Measurements from ENCODE around the gene WDR31. TPM values are rescaled to one million over a fixed set of nuclear protein-coding genes. Genes with fewer than 3 reads are reported as not detected.

Gene WDR31
- total RNA-seq, 1 experiment from 2014 or later = 1.7 TPM

DNA sequence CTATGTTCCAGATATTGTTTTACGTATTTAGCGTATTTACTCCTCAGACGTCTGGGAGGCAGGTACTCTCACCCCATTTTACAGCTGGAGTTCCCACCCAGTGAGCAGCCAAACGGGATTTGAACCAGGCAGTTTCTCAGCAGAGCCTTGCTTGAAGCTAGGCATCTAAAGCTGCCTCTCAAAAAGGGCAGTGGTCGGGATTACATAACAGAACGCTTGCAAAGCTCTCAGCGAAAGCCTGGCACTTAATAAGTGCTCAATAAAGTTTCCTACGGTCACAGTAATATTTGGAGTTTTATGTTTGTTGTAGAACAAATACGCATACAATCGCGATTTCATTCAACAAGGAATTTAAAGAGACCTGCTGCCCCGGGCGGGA lies 9.0 kb upstream of the WDR31 start:
- BruUV-seq (replicated peaks) = no TSS peak
- TF ChIP-seq EZH2phosphoT487 (IDR thresholded peaks at IDR 0.05; ENCODE audit: borderline replicate concordance, low read length) (no peak), EZH2 (IDR thresholded peaks at IDR 0.05; ENCODE audit: low read length, unreplicated experiment) (no peak)
- TF ChIP-seq, protein P1, sequence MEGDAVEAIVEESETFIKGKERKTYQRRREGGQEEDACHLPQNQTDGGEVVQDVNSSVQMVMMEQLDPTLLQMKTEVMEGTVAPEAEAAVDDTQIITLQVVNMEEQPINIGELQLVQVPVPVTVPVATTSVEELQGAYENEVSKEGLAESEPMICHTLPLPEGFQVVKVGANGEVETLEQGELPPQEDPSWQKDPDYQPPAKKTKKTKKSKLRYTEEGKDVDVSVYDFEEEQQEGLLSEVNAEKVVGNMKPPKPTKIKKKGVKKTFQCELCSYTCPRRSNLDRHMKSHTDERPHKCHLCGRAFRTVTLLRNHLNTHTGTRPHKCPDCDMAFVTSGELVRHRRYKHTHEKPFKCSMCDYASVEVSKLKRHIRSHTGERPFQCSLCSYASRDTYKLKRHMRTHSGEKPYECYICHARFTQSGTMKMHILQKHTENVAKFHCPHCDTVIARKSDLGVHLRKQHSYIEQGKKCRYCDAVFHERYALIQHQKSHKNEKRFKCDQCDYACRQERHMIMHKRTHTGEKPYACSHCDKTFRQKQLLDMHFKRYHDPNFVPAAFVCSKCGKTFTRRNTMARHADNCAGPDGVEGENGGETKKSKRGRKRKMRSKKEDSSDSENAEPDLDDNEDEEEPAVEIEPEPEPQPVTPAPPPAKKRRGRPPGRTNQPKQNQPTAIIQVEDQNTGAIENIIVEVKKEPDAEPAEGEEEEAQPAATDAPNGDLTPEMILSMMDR (conservative IDR thresholded peaks at IDR 0.05; ENCODE audit: low read depth, low read length) = no peak
- Histone ChIP-seq H3K4me3 (ENCODE audit: low read length) (peak overlapping the region; percentile 77), H3K4me2 (ENCODE audit: low read length) (peak overlapping the region; percentile 88), H3F3A (ENCODE audit: low read length, unreplicated experiment) (no peaks in the 10 kb centered on the region), H3K79me2 (ENCODE audit: low read length) (peaks cover 17% of the 10 kb centered on the region), H3K4me1 (ENCODE audit: insufficient read depth, low read length) (peaks cover 31% of the 10 kb centered on the region), H2AFZ (ENCODE audit: low read length) (peak overlapping the region; percentile 80), H3K9me2 (replicated peaks; ENCODE audit: low read length) (no peaks in the 10 kb centered on the region), H3K27me3 (ENCODE audit: low read length) (no peaks in the 10 kb centered on the region), H3K9me3 (ENCODE audit: low read length) (no peaks in the 10 kb centered on the region), H3K36me3 (ENCODE audit: low read depth, low read length) (no peaks in the 10 kb centered on the region), H3K27ac (ENCODE audit: low read length) (no peak overlapping the region), H3K9ac (ENCODE audit: low read length) (no peak overlapping the region), H4K20me1 (ENCODE audit: low read length) (no peaks in the 10 kb centered on the region)
- CTCF ChIA-PET = no interaction called here
- no peak for ATAC-seq
- intact Hi-C loops (cut with micrococcal nuclease) = no loop called here
- POLR2A ChIA-PET (ENCODE audit: unreplicated experiment) = interaction anchor here (0.6 kb wide), 1 partner anchor 27 kb away, joined by 14 read pairs; no protein-coding TSS in a partner anchor
- DNase-seq = no peak

GRCh38 chr9:113348437-113348836 lies 8.4 kb upstream of the WDR31 start:
- BruUV-seq (replicated peaks) = no TSS peak
- CTCF ChIA-PET = no interaction called here
- no peaks in the 10 kb centered on the region for H3F3A ChIP-seq (ENCODE audit: low read length, unreplicated experiment)
- peaks cover 31% of the 10 kb centered on the region for H3K4me1 ChIP-seq (ENCODE audit: insufficient read depth, low read length)
- no peaks in the 10 kb centered on the region for H3K9me3 ChIP-seq (ENCODE audit: low read length)
- H3K9me2 ChIP-seq (replicated peaks; ENCODE audit: low read length) = no peaks in the 10 kb centered on the region
- DNase-seq (no peak), ATAC-seq (no peak)
- H3K4me2 ChIP-seq (ENCODE audit: low read length) = no peak overlapping the region
- no peak overlapping the region for H3K27ac ChIP-seq (ENCODE audit: low read length)
- no peaks in the 10 kb centered on the region for H3K27me3 ChIP-seq (ENCODE audit: low read length)
- H3K79me2 ChIP-seq (ENCODE audit: low read length) = peaks cover 17% of the 10 kb centered on the region
- H3K36me3 ChIP-seq (ENCODE audit: low read depth, low read length) = no peaks in the 10 kb centered on the region
- POLR2A ChIA-PET (ENCODE audit: unreplicated experiment) = no interaction called here
- no peak overlapping the region for H2AFZ ChIP-seq (ENCODE audit: low read length)
- TF ChIP-seq, protein P1 (conservative IDR thresholded peaks at IDR 0.05; ENCODE audit: low read depth, low read length) = no peak
- TF ChIP-seq EZH2phosphoT487 (IDR thresholded peaks at IDR 0.05; ENCODE audit: borderline replicate concordance, low read length) = no peak
- intact Hi-C loops (cut with micrococcal nuclease) = no loop called here
- H4K20me1 ChIP-seq (ENCODE audit: low read length) = no peaks in the 10 kb centered on the region
- H3K4me3 ChIP-seq (ENCODE audit: low read length) = no peak overlapping the region
- no peak overlapping the region for H3K9ac ChIP-seq (ENCODE audit: low read length)

- BruUV-seq (replicated peaks) = no TSS peak
- Histone ChIP-seq H3K9me3 (ENCODE audit: low read length) (no peaks in the 10 kb centered on the region), H3K9me2 (replicated peaks; ENCODE audit: low read length) (no peaks in the 10 kb centered on the region), H3K9ac (ENCODE audit: low read length) (no peak overlapping the region), H3K4me1 (ENCODE audit: insufficient read depth, low read length) (peaks cover 29% of the 10 kb centered on the region), H3K36me3 (ENCODE audit: low read depth, low read length) (no peaks in the 10 kb centered on the region), H3F3A (ENCODE audit: low read length, unreplicated experiment) (no peaks in the 10 kb centered on the region), H3K27me3 (ENCODE audit: low read length) (no peaks in the 10 kb centered on the region), H2AFZ (ENCODE audit: low read length) (no peak overlapping the region), H3K4me3 (ENCODE audit: low read length) (no peak overlapping the region), H4K20me1 (ENCODE audit: low read length) (no peaks in the 10 kb centered on the region), H3K27ac (ENCODE audit: low read length) (no peak overlapping the region), H3K79me2 (ENCODE audit: low read length) (peaks cover 10% of the 10 kb centered on the region), H3K4me2 (ENCODE audit: low read length) (no peak overlapping the region)
- intact Hi-C loops (cut with micrococcal nuclease) = no loop called here
- ChIA-PET CTCF (no interaction called here), POLR2A (ENCODE audit: unreplicated experiment) (no interaction called here)
- ATAC-seq = no peak
- TF ChIP-seq, protein P1 (conservative IDR thresholded peaks at IDR 0.05; ENCODE audit: low read depth, low read length) = no peak
- no peak for TF ChIP-seq EZH2 (IDR thresholded peaks at IDR 0.05; ENCODE audit: low read length, unreplicated experiment)
- no peak for TF ChIP-seq EZH2phosphoT487 (IDR thresholded peaks at IDR 0.05; ENCODE audit: borderline replicate concordance, low read length)
- DNase-seq = no peak
Observed at GRCh38 chr9:113345671-113346070, 5.6 kb upstream of the WDR31 start.
